ENCODE data around the gene ASPSCR1.
A peak's percentile ranks its signal among the peaks of the same experiment; 100 is the strongest.

ASPSCR1 gene

GRCh38 chr17:81934850-81935708 is 42.4 kb upstream of the ASPSCR1 start:
- POLR2A ChIA-PET, result no interaction called here
- 97% methylated on average over 34 of the region's 38 CpGs for WGBS (ENCODE audit: insufficient coverage)
- DNase-seq, result no peak
- H3K27me3 ChIP-seq (replicated peaks in 2 of 5; ENCODE audit: control insufficient read depth in 4 of 5, insufficient read depth in 5 of 5, low read length in 4 of 5), result peaks cover 0 to 3% (median 0%) of the 10 kb centered on the region in 5 experiments
- CTCF ChIA-PET, result interaction anchor here (0.9 to 1.3 kb wide), 3 partner anchors 65 to 102 kb away, joined by 3 read pairs; partner anchors contain the start of genes CENPX, DCXR and LRRC45
- H3K36me3 ChIP-seq (ENCODE audit: control insufficient read depth in 4 of 4, insufficient read depth in 4 of 4, low read length in 3 of 4), result peaks cover 0 to 3% (median 0%) of the 10 kb centered on the region in 4 experiments
- H3K27ac ChIP-seq (ENCODE audit: insufficient read depth in 1 of 2, low read depth in 1 of 2, low read length in 2 of 2, poor library complexity in 1 of 2, severe bottlenecking in 2 of 2), result no peak overlapping the region
- no peak overlapping the region for H3K4me3 ChIP-seq (ENCODE audit: control insufficient read depth in 1 of 7, extremely low read depth in 1 of 7, insufficient read depth in 4 of 7, low read depth in 2 of 7, low read length in 6 of 7)
- peaks cover 0 to 46% (median 35%) of the 10 kb centered on the region in 4 experiments for H3K4me1 ChIP-seq (ENCODE audit: control extremely low read depth in 1 of 4, control insufficient read depth in 4 of 4, insufficient read depth in 4 of 4, low read length in 3 of 4)
- H3K9me3 ChIP-seq (ENCODE audit: control extremely low read depth in 1 of 5, control insufficient read depth in 4 of 5, insufficient read depth in 2 of 5, low read depth in 1 of 5, low read length in 4 of 5), result no peaks in the 10 kb centered on the region

GRCh38 chr17:81935709-81936084 is 41.7 kb upstream of the ASPSCR1 start:
- H3K27me3 ChIP-seq (replicated peaks in 2 of 5; ENCODE audit: control insufficient read depth in 4 of 5, insufficient read depth in 5 of 5, low read length in 4 of 5), result peaks cover 0 to 2% (median 0%) of the 10 kb centered on the region in 5 experiments
- no peak overlapping the region for H3K4me3 ChIP-seq (ENCODE audit: control insufficient read depth in 1 of 7, extremely low read depth in 1 of 7, insufficient read depth in 4 of 7, low read depth in 2 of 7, low read length in 6 of 7)
- ChIA-PET POLR2A (no interaction called here), CTCF (interaction anchor here (0.9 kb wide), 1 partner anchor 102 kb away, joined by 3 read pairs; the partner anchor contains the start of gene DCXR)
- peaks cover 0 to 3% (median 0%) of the 10 kb centered on the region in 4 experiments for H3K36me3 ChIP-seq (ENCODE audit: control insufficient read depth in 4 of 4, insufficient read depth in 4 of 4, low read length in 3 of 4)
- 90% methylated on average over 3 of the region's 6 CpGs for WGBS (ENCODE audit: insufficient coverage)
- H3K4me1 ChIP-seq (ENCODE audit: control extremely low read depth in 1 of 4, control insufficient read depth in 4 of 4, insufficient read depth in 4 of 4, low read length in 3 of 4), result peaks cover 0 to 44% (median 34%) of the 10 kb centered on the region in 4 experiments
- DNase-seq, result no peak
- no peak overlapping the region for H3K27ac ChIP-seq (ENCODE audit: insufficient read depth in 1 of 2, low read depth in 1 of 2, low read length in 2 of 2, poor library complexity in 1 of 2, severe bottlenecking in 2 of 2)
- H3K9me3 ChIP-seq (ENCODE audit: control extremely low read depth in 1 of 5, control insufficient read depth in 4 of 5, insufficient read depth in 2 of 5, low read depth in 1 of 5, low read length in 4 of 5), result no peaks in the 10 kb centered on the region

GRCh38 chr17:81939218-81939617 is 38.2 kb upstream of the ASPSCR1 start:
- ChIA-PET POLR2A (no interaction called here), CTCF (no interaction called here)
- Histone ChIP-seq H3K4me3 (ENCODE audit: control insufficient read depth in 1 of 7, extremely low read depth in 1 of 7, insufficient read depth in 4 of 7, low read depth in 2 of 7, low read length in 6 of 7) (peak overlapping the region in 3 of 7 experiments; percentile 19 to 28 (median 24)), H3K36me3 (ENCODE audit: control insufficient read depth in 4 of 4, insufficient read depth in 4 of 4, low read length in 3 of 4) (peaks cover 0 to 3% (median 0%) of the 10 kb centered on the region in 4 experiments), H3K9me3 (ENCODE audit: control extremely low read depth in 1 of 5, control insufficient read depth in 4 of 5, insufficient read depth in 2 of 5, low read depth in 1 of 5, low read length in 4 of 5) (no peaks in the 10 kb centered on the region), H3K27ac (ENCODE audit: insufficient read depth in 1 of 2, low read depth in 1 of 2, low read length in 2 of 2, poor library complexity in 1 of 2, severe bottlenecking in 2 of 2) (no peak overlapping the region), H3K4me1 (ENCODE audit: control extremely low read depth in 1 of 4, control insufficient read depth in 4 of 4, insufficient read depth in 4 of 4, low read length in 3 of 4) (peaks cover 0 to 33% (median 32%) of the 10 kb centered on the region in 4 experiments), H3K27me3 (replicated peaks in 2 of 5; ENCODE audit: control insufficient read depth in 4 of 5, insufficient read depth in 5 of 5, low read length in 4 of 5) (peaks cover 0 to 2% (median 0%) of the 10 kb centered on the region in 5 experiments)
- WGBS (ENCODE audit: insufficient coverage), result 58% methylated on average over 11 of the region's 15 CpGs
- DNase-seq, result no peak

- POLR2A ChIA-PET, result no interaction called here
- 94% methylated on average over 20 of the region's 21 CpGs for WGBS (ENCODE audit: insufficient coverage)
Measured at GRCh38 chr17:81939881-81940385, 37.5 kb upstream of the ASPSCR1 start.

GRCh38 chr17:81940538-81941483 is 36.6 kb upstream of the ASPSCR1 start:
- ChIA-PET CTCF (interaction anchor here (0.8 to 1.5 kb wide), 4 partner anchors 10 to 81 kb away, joined by 3 to 4 read pairs (median 4); no protein-coding TSS in a partner anchor), POLR2A (no interaction called here)
- Histone ChIP-seq H3K4me1 (ENCODE audit: control extremely low read depth in 1 of 4, control insufficient read depth in 4 of 4, insufficient read depth in 4 of 4, low read length in 3 of 4) (peaks cover 0 to 33% (median 32%) of the 10 kb centered on the region in 4 experiments), H3K36me3 (ENCODE audit: control insufficient read depth in 4 of 4, insufficient read depth in 4 of 4, low read length in 3 of 4) (no peaks in the 10 kb centered on the region), H3K4me3 (ENCODE audit: control insufficient read depth in 1 of 7, extremely low read depth in 1 of 7, insufficient read depth in 4 of 7, low read depth in 2 of 7, low read length in 6 of 7) (no peak overlapping the region), H3K27me3 (replicated peaks in 2 of 5; ENCODE audit: control insufficient read depth in 4 of 5, insufficient read depth in 5 of 5, low read length in 4 of 5) (peaks cover 0 to 4% (median 0%) of the 10 kb centered on the region in 5 experiments), H3K27ac (ENCODE audit: insufficient read depth in 1 of 2, low read depth in 1 of 2, low read length in 2 of 2, poor library complexity in 1 of 2, severe bottlenecking in 2 of 2) (no peak overlapping the region), H3K9me3 (ENCODE audit: control extremely low read depth in 1 of 5, control insufficient read depth in 4 of 5, insufficient read depth in 2 of 5, low read depth in 1 of 5, low read length in 4 of 5) (no peaks in the 10 kb centered on the region)
- no peak for DNase-seq
- 97% methylated on average over 50 of the region's 56 CpGs for WGBS (ENCODE audit: insufficient coverage)

More at GRCh38 chr17:81939881-81940385, 37.5 kb upstream of the ASPSCR1 start:
- H3K9me3 ChIP-seq (ENCODE audit: control extremely low read depth in 1 of 5, control insufficient read depth in 4 of 5, insufficient read depth in 2 of 5, low read depth in 1 of 5, low read length in 4 of 5), result no peaks in the 10 kb centered on the region
- H3K27ac ChIP-seq (ENCODE audit: insufficient read depth in 1 of 2, low read depth in 1 of 2, low read length in 2 of 2, poor library complexity in 1 of 2, severe bottlenecking in 2 of 2), result no peak overlapping the region
- no peak overlapping the region for H3K4me3 ChIP-seq (ENCODE audit: control insufficient read depth in 1 of 7, extremely low read depth in 1 of 7, insufficient read depth in 4 of 7, low read depth in 2 of 7, low read length in 6 of 7)
- CTCF ChIA-PET, result interaction anchor here (0.8 to 1.5 kb wide), 3 partner anchors 10 to 13 kb away, joined by 3 to 4 read pairs (median 4); no protein-coding TSS in a partner anchor
- H3K36me3 ChIP-seq (ENCODE audit: control insufficient read depth in 4 of 4, insufficient read depth in 4 of 4, low read length in 3 of 4), result peaks cover 0 to 3% (median 0%) of the 10 kb centered on the region in 4 experiments
- DNase-seq, result no peak
- peaks cover 0 to 33% (median 32%) of the 10 kb centered on the region in 4 experiments for H3K4me1 ChIP-seq (ENCODE audit: control extremely low read depth in 1 of 4, control insufficient read depth in 4 of 4, insufficient read depth in 4 of 4, low read length in 3 of 4)
- H3K27me3 ChIP-seq (replicated peaks in 2 of 5; ENCODE audit: control insufficient read depth in 4 of 5, insufficient read depth in 5 of 5, low read length in 4 of 5), result peaks cover 0 to 4% (median 0%) of the 10 kb centered on the region in 5 experiments

- Histone ChIP-seq H3K9me3 (ENCODE audit: control extremely low read depth in 1 of 5, control insufficient read depth in 4 of 5, insufficient read depth in 2 of 5, low read depth in 1 of 5, low read length in 4 of 5) (no peaks in the 10 kb centered on the region), H3K4me3 (ENCODE audit: control insufficient read depth in 1 of 7, extremely low read depth in 1 of 7, insufficient read depth in 4 of 7, low read depth in 2 of 7, low read length in 6 of 7) (no peak overlapping the region), H3K27ac (ENCODE audit: insufficient read depth in 1 of 2, low read depth in 1 of 2, low read length in 2 of 2, poor library complexity in 1 of 2, severe bottlenecking in 2 of 2) (no peak overlapping the region), H3K27me3 (replicated peaks in 2 of 5; ENCODE audit: control insufficient read depth in 4 of 5, insufficient read depth in 5 of 5, low read length in 4 of 5) (peaks cover 0 to 4% (median 0%) of the 10 kb centered on the region in 5 experiments), H3K4me1 (ENCODE audit: control extremely low read depth in 1 of 4, control insufficient read depth in 4 of 4, insufficient read depth in 4 of 4, low read length in 3 of 4) (peaks cover 0 to 30% (median 29%) of the 10 kb centered on the region in 4 experiments), H3K36me3 (ENCODE audit: control insufficient read depth in 4 of 4, insufficient read depth in 4 of 4, low read length in 3 of 4) (no peaks in the 10 kb centered on the region)
- DNase-seq, result no peak
- WGBS (ENCODE audit: insufficient coverage), result 73% methylated on average over 24 of the region's 30 CpGs
- ChIA-PET POLR2A (no interaction called here), CTCF (interaction anchor here (1.3 kb wide), 1 partner anchor 80 kb away, joined by 3 read pairs; no protein-coding TSS in a partner anchor)
Measured at GRCh38 chr17:81941484-81942166, 35.8 kb upstream of the ASPSCR1 start.

All from common myeloid progenitor, CD34-positive (primary cell).